Loucy (cell line): ENCODE results near the gene ZCCHC14.

ENCODE experiments used
- CTCF ChIP-seq: fragments of 200-600 bp; sonication (generic); conservative IDR thresholded peaks from 2 replicates; pipeline ENCODE4 v1.5.1; 2014; ENCODE audit warnings: mild to moderate bottlenecking, antibody characterized with exemption, low read length
- EZH2phosphoT487 ChIP-seq: fragments of 200-600 bp; IDR thresholded peaks from 2 replicates; pipeline ENCODE4 v1.6.1; 2018; ENCODE audit warnings: antibody characterized with exemption, mild to moderate bottlenecking, moderate library complexity, borderline replicate concordance

DNA sequence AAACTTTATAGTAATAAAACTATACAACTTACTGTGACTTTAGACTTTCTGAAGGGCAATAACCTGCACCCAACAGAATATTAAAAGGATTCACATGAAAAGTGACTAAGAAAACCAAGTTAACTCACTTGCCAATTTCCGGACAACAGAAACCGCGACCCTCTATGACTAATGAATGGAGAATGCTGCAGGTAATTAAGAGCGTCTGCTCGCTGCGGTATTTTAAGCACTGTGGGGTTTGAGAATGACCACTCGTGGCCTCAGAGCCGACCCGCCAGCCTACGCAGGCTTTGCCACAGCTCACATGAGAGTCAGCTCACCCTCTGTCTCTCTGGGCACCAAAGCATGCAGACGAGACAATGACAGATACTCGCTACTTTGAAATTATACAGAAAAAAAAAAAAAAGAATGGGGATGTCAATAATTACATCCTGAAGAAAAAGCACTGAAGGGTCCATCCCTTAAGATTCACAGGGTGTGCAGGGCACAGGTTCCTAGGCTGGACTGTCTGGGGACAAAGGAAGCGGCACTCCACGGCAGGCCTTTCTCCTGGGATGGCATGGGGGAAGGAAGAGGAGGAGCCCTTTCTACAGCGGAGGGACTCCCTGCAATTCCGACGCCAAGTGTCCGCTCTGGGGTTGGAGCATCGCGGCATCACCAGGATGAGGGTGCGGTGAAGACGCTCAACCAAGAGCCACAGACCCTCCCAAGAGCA is 35.0 kb downstream of the ZCCHC14 start:
- TF ChIP-seq CTCF (no peak), EZH2phosphoT487 (no peak)
